PC-9 (cell line): Measurements from ENCODE around the gene ABCC2. TPM values are rescaled to one million over a fixed set of nuclear protein-coding genes. Genes with fewer than 3 reads are reported as not detected.

Experiments used
- BruUV-seq: library from RNA; stranded (reverse); fragments of 400-500 nt; replicated peaks from 2 replicates; lab custom pipeline; 2021; lab: Mats Ljungman, UMichigan
- CTCF ChIA-PET: fragments of 300-600 bp; sonication (Branson Sonifier 250); formaldehyde crosslinking; loops from one replicate; lab custom pipeline; 2022; ENCODE audit warnings: antibody characterized with exemption; lab: Charles Lee
- POLR2A ChIA-PET: fragments of 300-600 bp; sonication (Branson Sonifier 250); formaldehyde crosslinking; loops from one replicate; lab custom pipeline; 2022; ENCODE audit warnings: antibody characterized with exemption; ENCODE audit not compliant: unreplicated experiment; lab: Charles Lee
- DNase-seq, 2 experiments: peaks; one replicate each; pipeline versions ENCODE4 v3.0.0 to v3.0.0-alpha.2; 2015 to 2022; ENCODE audit warnings: mixed read lengths in 1 of 2
- H2AFZ ChIP-seq: fragments of 200-600 bp; sonication (generic); 2 replicates; pipeline ENCODE4 v1.8.1; 2017; ENCODE audit warnings: antibody characterized with exemption
- H3F3A ChIP-seq: fragments of 200-600 bp; sonication (generic); 2 replicates; pipeline ENCODE4 v1.8.1; 2017; ENCODE audit warnings: antibody characterized with exemption, mild to moderate bottlenecking, low read depth; ENCODE audit not compliant: insufficient read depth
- H3K27ac ChIP-seq: fragments of 200-600 bp; sonication (generic); 2 replicates; pipeline ENCODE4 v1.6.1; 2016; ENCODE audit warnings: mixed run types
- H3K27me3 ChIP-seq: fragments of 200-600 bp; sonication (generic); 2 replicates; pipeline ENCODE4 v1.6.1; 2016; ENCODE audit warnings: low read depth, mixed run types; ENCODE audit not compliant: insufficient read depth
- H3K36me3 ChIP-seq: fragments of 200-600 bp; sonication (generic); 2 replicates; pipeline ENCODE4 v1.6.1; 2016; ENCODE audit warnings: low read depth, mixed run types
- H3K4me1 ChIP-seq: fragments of 200-600 bp; sonication (generic); replicated peaks from 2 replicates; pipeline ENCODE4 v1.6.1; 2016; ENCODE audit warnings: mixed run types; ENCODE audit not compliant: insufficient read depth
- H3K4me2 ChIP-seq: fragments of 200-600 bp; sonication (generic); 2 replicates; pipeline ENCODE4 v1.6.1; 2017; ENCODE audit warnings: mixed run types
- H3K4me3 ChIP-seq: fragments of 200-600 bp; sonication (generic); 2 replicates; pipeline ENCODE4 v1.6.1; 2016; ENCODE audit warnings: mixed run types
- H3K79me2 ChIP-seq: fragments of 200-600 bp; sonication (generic); 2 replicates; pipeline ENCODE4 v1.6.1; 2017; ENCODE audit warnings: low read depth, mixed run types
- H3K9me2 ChIP-seq: fragments of 200-600 bp; sonication (generic); 2 replicates; pipeline ENCODE4 v1.8.1; 2017; ENCODE audit warnings: mild to moderate bottlenecking; ENCODE audit not compliant: insufficient read depth
- H3K9me3 ChIP-seq: fragments of 200-600 bp; sonication (generic); 2 replicates; pipeline ENCODE4 v1.8.1; 2016; ENCODE audit warnings: low read depth; ENCODE audit not compliant: insufficient read depth
- H4K20me1 ChIP-seq: fragments of 200-600 bp; sonication (generic); 2 replicates; pipeline ENCODE4 v1.8.1; 2017; ENCODE audit not compliant: insufficient read depth
- CTCF ChIP-seq: fragments of 200-600 bp; sonication (generic); conservative IDR thresholded peaks from 2 replicates; pipeline ENCODE4 v1.6.1; 2017; ENCODE audit warnings: mixed run types, antibody characterized with exemption, mild to moderate bottlenecking, moderate library complexity
- EZH2 ChIP-seq: fragments of 200-600 bp; sonication (generic); IDR thresholded peaks from 2 replicates; pipeline ENCODE4 v1.8.0; 2017; ENCODE audit warnings: antibody characterized with exemption, low read depth
- intact Hi-C: fragments of 100-400 bp; cut with micrococcal nuclease; formaldehyde crosslinking; loops from one replicate; pipeline ENCODE4 v1.10.0; 2022; ENCODE audit not compliant: unreplicated experiment
- total RNA-seq: library from RNA; stranded (reverse); gene quantifications from 2 replicates; pipeline ENCODE4 v1.2.3, GENCODE V29; 2021

The ABCC2 gene
- total RNA-seq, 1 experiment from 2014 or later: 174 TPM

GRCh38 chr10:99828464-99828863, 46.0 kb downstream of the ABCC2 start:
- no TSS peak for BruUV-seq
- POLR2A ChIA-PET: no interaction called here
- no peak overlapping the region for H2AFZ ChIP-seq
- H3K27ac ChIP-seq: no peak overlapping the region
- H3K4me1 ChIP-seq: no peaks in the 10 kb centered on the region
- H3K4me2 ChIP-seq: no peak overlapping the region
- peaks cover 21% of the 10 kb centered on the region for H3K36me3 ChIP-seq
- no peak for DNase-seq
- no peak overlapping the region for H3K4me3 ChIP-seq
- H4K20me1 ChIP-seq: no peaks in the 10 kb centered on the region
- intact Hi-C loops: no loop called here
- H3K9me3 ChIP-seq: no peaks in the 10 kb centered on the region
- no peaks in the 10 kb centered on the region for H3K79me2 ChIP-seq
- H3F3A ChIP-seq: no peaks in the 10 kb centered on the region; the same call in 1 of the 2 replicates
- no peaks in the 10 kb centered on the region for H3K9me2 ChIP-seq
- no peaks in the 10 kb centered on the region for H3K27me3 ChIP-seq
- CTCF ChIA-PET: no interaction called here
- TF ChIP-seq CTCF: no peak
- no peak for TF ChIP-seq EZH2

- POLR2A ChIA-PET: no interaction called here
- H3K27ac ChIP-seq: no peak overlapping the region
- TF ChIP-seq CTCF (no peak), EZH2 (no peak)
These were observed 50.0 kb downstream of the ABCC2 start for GRCh38 chr10:99832439-99832838.

DNA sequence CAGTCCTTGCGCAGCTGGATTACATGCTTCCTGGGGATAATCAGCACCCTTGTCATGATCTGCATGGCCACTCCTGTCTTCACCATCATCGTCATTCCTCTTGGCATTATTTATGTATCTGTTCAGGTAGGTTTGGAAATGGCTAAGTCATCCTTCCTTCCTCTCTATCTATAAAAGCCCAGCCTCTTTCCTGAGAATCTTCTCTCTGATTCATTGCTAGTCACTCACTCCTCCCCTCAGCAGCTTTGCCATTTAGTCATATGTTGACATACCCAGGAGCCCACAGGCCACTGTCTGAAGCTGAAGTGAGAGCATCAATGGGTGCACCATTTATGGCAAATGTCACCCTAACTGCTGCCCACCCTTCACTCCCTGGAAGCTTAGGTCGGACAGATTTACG, 52.0 kb downstream of the ABCC2 start:
- CTCF ChIA-PET: no interaction called here
- no peaks in the 10 kb centered on the region for H3K4me1 ChIP-seq
- DNase-seq: no peak
- no peak overlapping the region for H3K4me2 ChIP-seq
- intact Hi-C loops: no loop called here
- H3K79me2 ChIP-seq: no peaks in the 10 kb centered on the region
- TF ChIP-seq EZH2 (no peak), CTCF (no peak)
- no peaks in the 10 kb centered on the region for H3K9me3 ChIP-seq
- no peaks in the 10 kb centered on the region for H3K9me2 ChIP-seq
- no peak overlapping the region for H2AFZ ChIP-seq
- POLR2A ChIA-PET: no interaction called here
- no peaks in the 10 kb centered on the region for H4K20me1 ChIP-seq
- no TSS peak for BruUV-seq
- H3K27me3 ChIP-seq: no peaks in the 10 kb centered on the region
- peak overlapping the region; percentile 51 for H3K27ac ChIP-seq
- peaks cover 6% of the 10 kb centered on the region; the same call in 1 of the 2 replicates for H3F3A ChIP-seq
- no peak overlapping the region for H3K4me3 ChIP-seq
- H3K36me3 ChIP-seq: peaks cover 26% of the 10 kb centered on the region

More at GRCh38 chr10:99832439-99832838, 50.0 kb downstream of the ABCC2 start:
- Histone ChIP-seq H2AFZ (no peak overlapping the region), H4K20me1 (no peaks in the 10 kb centered on the region), H3F3A (peaks cover 6% of the 10 kb centered on the region; the same call in 1 of the 2 replicates), H3K36me3 (peaks cover 26% of the 10 kb centered on the region), H3K79me2 (no peaks in the 10 kb centered on the region), H3K9me2 (no peaks in the 10 kb centered on the region), H3K4me1 (no peaks in the 10 kb centered on the region), H3K27me3 (no peaks in the 10 kb centered on the region), H3K9me3 (no peaks in the 10 kb centered on the region), H3K4me2 (no peak overlapping the region), H3K4me3 (no peak overlapping the region)
- no peak for DNase-seq
- CTCF ChIA-PET: no interaction called here
- no TSS peak for BruUV-seq
- intact Hi-C loops: no loop called here
